ENCODE data around the gene ACTC1. TPM values are rescaled to one million over a fixed set of nuclear protein-coding genes. Genes with fewer than 3 reads are reported as not detected.
"Not testable (repeated sequence)": the region's sequence is repeated elsewhere in the genome, so short reads cannot be mapped to it uniquely, and the experiment has no call there.

ACTC1 gene
- total RNA-seq, 1 experiment from 2014 or later: not detected

- no peak for DNase-seq (ENCODE audit: unreplicated experiment)
- peaks cover 5% of the 10 kb centered on the region for H3K4me1 Mint-ChIP-seq (ENCODE audit: insufficient read depth, unreplicated experiment)
- H3K4me3 Mint-ChIP-seq (ENCODE audit: unreplicated experiment): no peak overlapping the region
- CTCF ChIA-PET: interaction anchor here (0.6 kb wide), 1 partner anchor 11 kb away, joined by 3 read pairs; no protein-coding TSS in a partner anchor
- no peaks in the 10 kb centered on the region for H3K27me3 Mint-ChIP-seq (ENCODE audit: insufficient read depth, unreplicated experiment)
- POLR2A ChIA-PET: no interaction called here
- no peaks in the 10 kb centered on the region for H3K36me3 Mint-ChIP-seq (ENCODE audit: insufficient read depth, unreplicated experiment)
- intact Hi-C loops (cut with micrococcal nuclease): no loop called here
- no peak overlapping the region for H3K27ac Mint-ChIP-seq (ENCODE audit: low read depth, unreplicated experiment)
- TF ChIP-seq, protein P1, sequence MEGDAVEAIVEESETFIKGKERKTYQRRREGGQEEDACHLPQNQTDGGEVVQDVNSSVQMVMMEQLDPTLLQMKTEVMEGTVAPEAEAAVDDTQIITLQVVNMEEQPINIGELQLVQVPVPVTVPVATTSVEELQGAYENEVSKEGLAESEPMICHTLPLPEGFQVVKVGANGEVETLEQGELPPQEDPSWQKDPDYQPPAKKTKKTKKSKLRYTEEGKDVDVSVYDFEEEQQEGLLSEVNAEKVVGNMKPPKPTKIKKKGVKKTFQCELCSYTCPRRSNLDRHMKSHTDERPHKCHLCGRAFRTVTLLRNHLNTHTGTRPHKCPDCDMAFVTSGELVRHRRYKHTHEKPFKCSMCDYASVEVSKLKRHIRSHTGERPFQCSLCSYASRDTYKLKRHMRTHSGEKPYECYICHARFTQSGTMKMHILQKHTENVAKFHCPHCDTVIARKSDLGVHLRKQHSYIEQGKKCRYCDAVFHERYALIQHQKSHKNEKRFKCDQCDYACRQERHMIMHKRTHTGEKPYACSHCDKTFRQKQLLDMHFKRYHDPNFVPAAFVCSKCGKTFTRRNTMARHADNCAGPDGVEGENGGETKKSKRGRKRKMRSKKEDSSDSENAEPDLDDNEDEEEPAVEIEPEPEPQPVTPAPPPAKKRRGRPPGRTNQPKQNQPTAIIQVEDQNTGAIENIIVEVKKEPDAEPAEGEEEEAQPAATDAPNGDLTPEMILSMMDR (IDR thresholded peaks at IDR 0.05; ENCODE audit: unreplicated experiment): no peak
- no TSS peak for BruUV-seq (replicated peaks)
- H3K9me3 Mint-ChIP-seq (ENCODE audit: unreplicated experiment): peaks cover 6% of the 10 kb centered on the region
Observed at GRCh38 chr15:34818526-34818925, 23.2 kb upstream of the ACTC1 start.

DNA sequence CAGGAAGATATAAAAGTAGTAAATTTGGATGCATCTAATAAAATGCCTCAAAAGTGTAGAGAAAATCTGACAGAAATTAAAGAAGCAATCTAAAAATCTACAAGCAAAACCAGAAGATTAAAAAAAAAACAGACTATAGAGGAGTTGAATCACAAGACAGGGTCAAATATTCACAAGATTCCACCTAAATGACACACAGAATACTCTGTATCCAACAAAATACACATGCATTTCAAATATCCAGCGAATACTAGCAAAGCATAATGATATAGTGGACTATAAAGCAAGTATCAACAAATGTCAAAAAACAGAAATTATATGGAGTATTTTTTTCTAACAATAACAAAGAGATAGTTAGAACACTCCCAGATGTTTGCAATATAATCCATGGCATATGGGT is 20.5 kb upstream of the ACTC1 start:
- Mint-ChIP-seq H3K27me3 (ENCODE audit: insufficient read depth, unreplicated experiment) (no peaks in the 10 kb centered on the region), H3K4me1 (ENCODE audit: insufficient read depth, unreplicated experiment) (peaks cover 16% of the 10 kb centered on the region), H3K27ac (ENCODE audit: low read depth, unreplicated experiment) (no peak overlapping the region), H3K36me3 (ENCODE audit: insufficient read depth, unreplicated experiment) (peaks cover 3% of the 10 kb centered on the region), H3K9me3 (ENCODE audit: unreplicated experiment) (peaks cover 3% of the 10 kb centered on the region), H3K4me3 (ENCODE audit: unreplicated experiment) (no peak overlapping the region)
- CTCF ChIA-PET: no interaction called here
- POLR2A ChIA-PET: no interaction called here
- no TSS peak for BruUV-seq (replicated peaks)
- DNase-seq (ENCODE audit: unreplicated experiment): no peak
- TF ChIP-seq, protein P1 (IDR thresholded peaks at IDR 0.05; ENCODE audit: unreplicated experiment): no peak
- intact Hi-C loops (cut with micrococcal nuclease): no loop called here

GRCh38 chr15:34813446-34814190 is 18.3 kb upstream of the ACTC1 start:
- Mint-ChIP-seq H3K27me3 (ENCODE audit: insufficient read depth, unreplicated experiment) (no peaks in the 10 kb centered on the region), H3K9me3 (ENCODE audit: unreplicated experiment) (no peaks in the 10 kb centered on the region), H3K4me1 (ENCODE audit: insufficient read depth, unreplicated experiment) (peaks cover 26% of the 10 kb centered on the region), H3K27ac (ENCODE audit: low read depth, unreplicated experiment) (no peak overlapping the region), H3K4me3 (ENCODE audit: unreplicated experiment) (no peak overlapping the region), H3K36me3 (ENCODE audit: insufficient read depth, unreplicated experiment) (peaks cover 6% of the 10 kb centered on the region)
- ChIA-PET CTCF (interaction anchor here (0.6 to 1.9 kb wide), 2 partner anchors 106 to 667 kb away, joined by 3 to 7 read pairs; no protein-coding TSS in a partner anchor), POLR2A (interaction anchor here (0.7 kb wide), 1 partner anchor 15 kb away, joined by 3 read pairs; no protein-coding TSS in a partner anchor)
- no TSS peak for BruUV-seq (replicated peaks)
- DNase-seq (ENCODE audit: unreplicated experiment): no peak
- intact Hi-C loops (cut with micrococcal nuclease): no loop called here
- TF ChIP-seq, protein P1 (IDR thresholded peaks at IDR 0.05; ENCODE audit: unreplicated experiment): no peak

- peaks cover 26% of the 10 kb centered on the region for H3K4me1 Mint-ChIP-seq (ENCODE audit: insufficient read depth, unreplicated experiment)
- CTCF ChIA-PET: interaction anchor here (0.6 to 1.9 kb wide), 2 partner anchors 42 to 105 kb away, joined by 3 to 7 read pairs; no protein-coding TSS in a partner anchor
- intact Hi-C loops (cut with micrococcal nuclease); POLR2A ChIA-PET; BruUV-seq (replicated peaks); H3K27me3 Mint-ChIP-seq (ENCODE audit: insufficient read depth, unreplicated experiment); H3K4me3 Mint-ChIP-seq (ENCODE audit: unreplicated experiment); H3K36me3 Mint-ChIP-seq (ENCODE audit: insufficient read depth, unreplicated experiment); H3K27ac Mint-ChIP-seq (ENCODE audit: low read depth, unreplicated experiment); DNase-seq (ENCODE audit: unreplicated experiment); H3K9me3 Mint-ChIP-seq (ENCODE audit: unreplicated experiment): not testable (repeated sequence)
Observed at GRCh38 chr15:34812868-34813365, 17.6 kb upstream of the ACTC1 start.

All from MCF 10A (cell line).